ENCODE measurements around the gene TBX21. TPM values are rescaled to one million over a fixed set of nuclear protein-coding genes. Genes with fewer than 3 reads are reported as not detected.

The TBX21 gene
- total and polyA plus RNA-seq, 2 of the 4 experiments (the other 2 are of a cell fraction) = not detected

Other genes with a start within 250 kb of the TBX21 start
- 54.1 and 73.9 TPM in 2 replicates for gene NPEPPS, start 202.1 kb upstream of the TBX21 start, total RNA-seq (2012; rRNA removed)
- gene NPEPPS, start 202.1 kb upstream of the TBX21 start, polyA plus RNA-seq (2012; rRNA removed) = 60.0 and 64.6 TPM in 2 replicates
- 659 and 1,082 TPM in 2 replicates for gene KPNB1, start 83.3 kb upstream of the TBX21 start, total RNA-seq (2012; rRNA removed)
- gene KPNB1, start 83.3 kb upstream of the TBX21 start, polyA plus RNA-seq (2012; rRNA removed) = 191 and 206 TPM in 2 replicates
- 3.4 and 3.6 TPM in 2 replicates for gene TBKBP1, start 39.1 kb upstream of the TBX21 start, total RNA-seq (2012; rRNA removed)
- gene TBKBP1, start 39.1 kb upstream of the TBX21 start, polyA plus RNA-seq (2012; rRNA removed) = 7.6 and 8.5 TPM in 2 replicates
- 4.7 and 5.2 TPM in 2 replicates for gene OSBPL7, start 88.6 kb downstream of the TBX21 start, total RNA-seq (2012; rRNA removed)
- 14.5 and 16.3 TPM in 2 replicates for gene OSBPL7, start 88.6 kb downstream of the TBX21 start, polyA plus RNA-seq (2012; rRNA removed)
- gene MRPL10, start 98.3 kb downstream of the TBX21 start, total RNA-seq (2012; rRNA removed) = 28.1 and 32.3 TPM in 2 replicates
- 57.7 and 61.8 TPM in 2 replicates for gene MRPL10, start 98.3 kb downstream of the TBX21 start, polyA plus RNA-seq (2012; rRNA removed)
- gene LRRC46, start 98.4 kb downstream of the TBX21 start, total RNA-seq (2012; rRNA removed) = not detected in 2 replicates
- 0.77 and 0.80 TPM in 2 replicates for gene LRRC46, start 98.4 kb downstream of the TBX21 start, polyA plus RNA-seq (2012; rRNA removed)
- gene SCRN2, start 108.0 kb downstream of the TBX21 start, total RNA-seq (2012; rRNA removed) = 14.7 and 17.2 TPM in 2 replicates
- gene SCRN2, start 108.0 kb downstream of the TBX21 start, polyA plus RNA-seq (2012; rRNA removed) = 27.6 and 31.0 TPM in 2 replicates
- under 0.01 TPM in 2 replicates for gene SP6, start 117.9 kb downstream of the TBX21 start, total RNA-seq (2012; rRNA removed)
- gene SP6, start 117.9 kb downstream of the TBX21 start, polyA plus RNA-seq (2012; rRNA removed) = 0.31 and 0.32 TPM in 2 replicates
- gene SP2, start 163.0 kb downstream of the TBX21 start, total RNA-seq (2012; rRNA removed) = 0.72 and 1.4 TPM in 2 replicates
- 13.8 and 14.0 TPM in 2 replicates for gene SP2, start 163.0 kb downstream of the TBX21 start, polyA plus RNA-seq (2012; rRNA removed)
- gene PNPO, start 208.3 kb downstream of the TBX21 start, total RNA-seq (2012; rRNA removed) = 32.5 and 34.1 TPM in 2 replicates
- gene PNPO, start 208.3 kb downstream of the TBX21 start, polyA plus RNA-seq (2012; rRNA removed) = 13.6 and 13.9 TPM in 2 replicates
- gene PRR15L, start 224.6 kb downstream of the TBX21 start, total RNA-seq (2012; rRNA removed) = not detected in 2 replicates
- not detected in 2 replicates for gene PRR15L, start 224.6 kb downstream of the TBX21 start, polyA plus RNA-seq (2012; rRNA removed)
- 56.7 and 75.3 TPM in 2 replicates for gene CDK5RAP3, start 237.9 kb downstream of the TBX21 start, total RNA-seq (2012; rRNA removed)
- 138 and 153 TPM in 2 replicates for gene CDK5RAP3, start 237.9 kb downstream of the TBX21 start, polyA plus RNA-seq (2012; rRNA removed)

Measured in IMR-90 (cell line).